Smooth muscle cell (in vitro differentiated cells): Measurements from ENCODE around the gene MATCAP1. TPM values are rescaled to one million over a fixed set of nuclear protein-coding genes. Genes with fewer than 3 reads are reported as not detected.

Experiments
- DNase-seq: peaks from one replicate; lab custom pipeline; 2025; ENCODE audit not compliant: unreplicated experiment; lab: John Stamatoyannopoulos, UW
- H2AFZ ChIP-seq: fragments of 200-600 bp; sonication (generic); 2 replicates; pipeline ENCODE4 v1.6.0; 2016; ENCODE audit warnings: antibody characterized with exemption, low read depth, mild to moderate bottlenecking
- H3F3A ChIP-seq: fragments of 200-600 bp; sonication (generic); 2 replicates; pipeline ENCODE4 v1.6.0; 2017; ENCODE audit warnings: antibody characterized with exemption, low read depth
- H3K27ac ChIP-seq: fragments of 200-600 bp; sonication (generic); 2 replicates; pipeline ENCODE4 v1.5.1; 2016; ENCODE audit warnings: low read depth, mild to moderate bottlenecking
- H3K27me3 ChIP-seq: fragments of 200-600 bp; sonication (generic); 2 replicates; pipeline ENCODE4 v1.6.1; 2016; ENCODE audit warnings: low read depth, mild to moderate bottlenecking
- H3K36me3 ChIP-seq: fragments of 200-600 bp; sonication (generic); 2 replicates; pipeline ENCODE4 v1.5.1; 2016; ENCODE audit warnings: low read depth
- H3K4me1 ChIP-seq: fragments of 200-600 bp; sonication (generic); 2 replicates; pipeline ENCODE4 v1.5.1; 2016; ENCODE audit warnings: low read depth
- H3K4me2 ChIP-seq: fragments of 200-600 bp; sonication (generic); 2 replicates; pipeline ENCODE4 v1.6.0; 2016; ENCODE audit warnings: mild to moderate bottlenecking
- H3K4me3 ChIP-seq: fragments of 200-600 bp; sonication (generic); 2 replicates; pipeline ENCODE4 v1.5.1; 2016; ENCODE audit warnings: mild to moderate bottlenecking
- H3K79me2 ChIP-seq: fragments of 200-600 bp; sonication (generic); 2 replicates; pipeline ENCODE4 v1.6.0; 2016; ENCODE audit warnings: low read depth, mild to moderate bottlenecking
- H3K9ac ChIP-seq: fragments of 200-600 bp; sonication (generic); 2 replicates; pipeline ENCODE4 v1.6.0; 2016; ENCODE audit warnings: low read depth
- H3K9me3 ChIP-seq: fragments of 200-600 bp; sonication (generic); replicated peaks from 2 replicates; pipeline ENCODE4 v1.5.1; 2016; ENCODE audit warnings: low read depth
- H4K20me1 ChIP-seq: fragments of 200-600 bp; sonication (generic); 2 replicates; pipeline ENCODE4 v1.6.0; 2016; ENCODE audit warnings: low read depth
- WGBS: methylation state at CpG from one replicate; pipeline ENCODE4 v1.1.7; 2016; ENCODE audit warnings: low lambda C conversion rate; 5-methylcytosine and 5-hydroxymethylcytosine counted together
- polyA plus RNA-seq: library from polyadenylated mRNA; unstranded; fragments of >200 nt; fragmentation: Nextera tagmentation; extraction: Ambion mirVana; gene quantifications from 2 replicates; pipeline ENCODE4 v1.2.1, GENCODE V29; 2016
- total RNA-seq: library from RNA; depleted of rRNA; stranded (reverse); fragments of >200 nt; gene quantifications from 2 replicates; pipeline ENCODE4 v1.2.3, GENCODE V29; 2014
- TF ChIP-seq, protein P1 (sequence below): fragments of 200-600 bp; sonication (generic); IDR thresholded peaks from 2 replicates; pipeline ENCODE4 v1.5.1; 2017; ENCODE audit warnings: borderline replicate concordance, mild to moderate bottlenecking, antibody characterized with exemption; ENCODE audit not compliant: insufficient read depth, poor library complexity, severe bottlenecking

Gene MATCAP1
- total and polyA plus RNA-seq, 2 experiments from 2014 or later = 24.0 to 24.7 TPM

- Histone ChIP-seq H4K20me1 (peaks cover 31% of the 10 kb centered on the region), H3K27me3 (no peaks in the 10 kb centered on the region), H3K36me3 (no peaks in the 10 kb centered on the region), H2AFZ (no peak within 1 kb of the TSS), H3F3A (peaks cover 7% of the 10 kb centered on the region), H3K4me1 (no peaks in the 10 kb centered on the region), H3K4me2 (peak within 1 kb of the TSS; percentile 73), H3K79me2 (peaks cover 2% of the 10 kb centered on the region), H3K9ac (no peak within 1 kb of the TSS), H3K9me3 (no peaks in the 10 kb centered on the region), H3K27ac (no peak within 1 kb of the TSS), H3K4me3 (peak within 1 kb of the TSS; percentile 34)
- no peak for DNase-seq
- TF ChIP-seq, protein P1, sequence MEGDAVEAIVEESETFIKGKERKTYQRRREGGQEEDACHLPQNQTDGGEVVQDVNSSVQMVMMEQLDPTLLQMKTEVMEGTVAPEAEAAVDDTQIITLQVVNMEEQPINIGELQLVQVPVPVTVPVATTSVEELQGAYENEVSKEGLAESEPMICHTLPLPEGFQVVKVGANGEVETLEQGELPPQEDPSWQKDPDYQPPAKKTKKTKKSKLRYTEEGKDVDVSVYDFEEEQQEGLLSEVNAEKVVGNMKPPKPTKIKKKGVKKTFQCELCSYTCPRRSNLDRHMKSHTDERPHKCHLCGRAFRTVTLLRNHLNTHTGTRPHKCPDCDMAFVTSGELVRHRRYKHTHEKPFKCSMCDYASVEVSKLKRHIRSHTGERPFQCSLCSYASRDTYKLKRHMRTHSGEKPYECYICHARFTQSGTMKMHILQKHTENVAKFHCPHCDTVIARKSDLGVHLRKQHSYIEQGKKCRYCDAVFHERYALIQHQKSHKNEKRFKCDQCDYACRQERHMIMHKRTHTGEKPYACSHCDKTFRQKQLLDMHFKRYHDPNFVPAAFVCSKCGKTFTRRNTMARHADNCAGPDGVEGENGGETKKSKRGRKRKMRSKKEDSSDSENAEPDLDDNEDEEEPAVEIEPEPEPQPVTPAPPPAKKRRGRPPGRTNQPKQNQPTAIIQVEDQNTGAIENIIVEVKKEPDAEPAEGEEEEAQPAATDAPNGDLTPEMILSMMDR = peak; percentile 56
- 21% methylated on average over 26 of the region's 61 CpGs for WGBS
Observed at GRCh38 chr16:67199011-67199807, 15.4 kb upstream of the MATCAP1 start, which contains the start of gene ELMO3. Gene ELMO3 (plus strand): TSS chr16:67199131. CDS start chr16:67199327, 196 bp downstream.

GRCh38 chr16:67198238-67198734, 14.5 kb upstream of the MATCAP1 start:
- no peak overlapping the region for H3K27ac ChIP-seq
- no peaks in the 10 kb centered on the region for H3K36me3 ChIP-seq
- no peak overlapping the region for H3K4me3 ChIP-seq
- no peak overlapping the region for H3K9ac ChIP-seq
- no peak overlapping the region for H2AFZ ChIP-seq
- no peaks in the 10 kb centered on the region for H3K9me3 ChIP-seq
- H3K79me2 ChIP-seq = peaks cover 12% of the 10 kb centered on the region
- H3K4me1 ChIP-seq = peaks cover 4% of the 10 kb centered on the region
- peaks cover 38% of the 10 kb centered on the region for H4K20me1 ChIP-seq
- H3F3A ChIP-seq = peaks cover 7% of the 10 kb centered on the region
- TF ChIP-seq, protein P1 = peak; percentile 40
- no peaks in the 10 kb centered on the region for H3K27me3 ChIP-seq
- 84% methylated on average over 10 of the region's 12 CpGs for WGBS
- DNase-seq = no peak
- H3K4me2 ChIP-seq = no peak overlapping the region

- Histone ChIP-seq H3K36me3 (no peaks in the 10 kb centered on the region), H3K79me2 (peaks cover 17% of the 10 kb centered on the region)
- WGBS = 89% methylated on average over 6 of the region's 6 CpGs
Observed at GRCh38 chr16:67197704-67198103, 13.9 kb upstream of the MATCAP1 start.

More at GRCh38 chr16:67197704-67198103, 13.9 kb upstream of the MATCAP1 start:
- peaks cover 44% of the 10 kb centered on the region for H4K20me1 ChIP-seq
- H3K27ac ChIP-seq = no peak overlapping the region
- TF ChIP-seq, protein P1 = no peak
- peaks cover 10% of the 10 kb centered on the region for H3K4me1 ChIP-seq
- H3K9ac ChIP-seq = no peak overlapping the region
- no peaks in the 10 kb centered on the region for H3K9me3 ChIP-seq
- H2AFZ ChIP-seq = no peak overlapping the region
- no peaks in the 10 kb centered on the region for H3K27me3 ChIP-seq
- H3K4me2 ChIP-seq = no peak overlapping the region
- no peak for DNase-seq
- H3K4me3 ChIP-seq = no peak overlapping the region
- H3F3A ChIP-seq = peaks cover 7% of the 10 kb centered on the region
